RWPE2 (cell line): ENCODE measurements around the gene EGFLAM.

Experiments used
- ATAC-seq: fragments of 200-7000 bp; cut with Tn5 transposase; 3 replicates; pipeline ENCODE4 v1.9.1; 2021; ENCODE audit warnings: low read depth
- DNase-seq: peaks from one replicate; pipeline ENCODE4 v3.0.0-alpha.2; 2020; ENCODE audit warnings: low spot score
- H3K27ac ChIP-seq: fragments of 450-650 bp; 2 replicates; pipeline ENCODE4 v1.5.1; 2017; ENCODE audit warnings: mild to moderate bottlenecking; ENCODE audit not compliant: poor library complexity, severe bottlenecking
- H3K27me3 ChIP-seq: fragments of 250-450 bp; sonication (Bioruptor Pico); 2 replicates; pipeline ENCODE4 v1.5.1; 2021; ENCODE audit warnings: mild to moderate bottlenecking, moderate library complexity; ENCODE audit not compliant: insufficient read depth, poor library complexity, severe bottlenecking
- H3K36me3 ChIP-seq: fragments of 250-450 bp; sonication (Bioruptor Pico); 2 replicates; pipeline ENCODE4 v1.5.1; 2020; ENCODE audit warnings: low read depth, mild to moderate bottlenecking, moderate library complexity
- H3K4me1 ChIP-seq: fragments of 250-450 bp; sonication (Bioruptor Pico); 2 replicates; pipeline ENCODE4 v1.5.1; 2021; ENCODE audit warnings: mild to moderate bottlenecking, moderate library complexity; ENCODE audit not compliant: insufficient read depth, poor library complexity, severe bottlenecking
- H3K4me3 ChIP-seq: fragments of 250-450 bp; sonication (Bioruptor Pico); 2 replicates; pipeline ENCODE4 v1.5.1; 2021; ENCODE audit warnings: mild to moderate bottlenecking, moderate library complexity; ENCODE audit not compliant: severe bottlenecking
- H3K9me3 ChIP-seq: fragments of 250-450 bp; sonication (Bioruptor Pico); 2 replicates; pipeline ENCODE4 v1.5.1; 2021; ENCODE audit warnings: mild to moderate bottlenecking, moderate library complexity; ENCODE audit not compliant: severe bottlenecking
- CTCF ChIP-seq: fragments of 450-650 bp; IDR thresholded peaks from one replicate; pipeline ENCODE4 v1.5.1; 2017; ENCODE audit warnings: mild to moderate bottlenecking, moderate library complexity; ENCODE audit not compliant: poor library complexity, severe bottlenecking

The EGFLAM gene

GRCh38 chr5:38253759-38254158 is 4.6 kb upstream of the EGFLAM start:
- DNase-seq (no peak), ATAC-seq (no peak)
- TF ChIP-seq CTCF, result no peak
- Histone ChIP-seq H3K9me3 (no peaks in the 10 kb centered on the region), H3K27me3 (peaks cover 74% of the 10 kb centered on the region), H3K4me3 (no peak overlapping the region), H3K4me1 (no peaks in the 10 kb centered on the region), H3K36me3 (no peaks in the 10 kb centered on the region), H3K27ac (no peak overlapping the region)

- peaks cover 96% of the 10 kb centered on the region for H3K27me3 ChIP-seq
- DNase-seq, result no peak
- H3K9me3 ChIP-seq, result no peaks in the 10 kb centered on the region
- no peaks in the 10 kb centered on the region for H3K4me1 ChIP-seq
- H3K4me3 ChIP-seq, result no peak overlapping the region
- no peak for ATAC-seq
- no peak for TF ChIP-seq CTCF
- no peaks in the 10 kb centered on the region for H3K36me3 ChIP-seq
- H3K27ac ChIP-seq, result no peak overlapping the region
Measured at GRCh38 chr5:38257308-38258041, 884 bp upstream of the EGFLAM start.

- no peak overlapping the region for H3K27ac ChIP-seq
- no peaks in the 10 kb centered on the region for H3K4me1 ChIP-seq
- no peaks in the 10 kb centered on the region for H3K9me3 ChIP-seq
- ATAC-seq (no peak), DNase-seq (no peak)
- H3K27me3 ChIP-seq, result peaks cover 98% of the 10 kb centered on the region
- no peak overlapping the region for H3K4me3 ChIP-seq
- no peak for TF ChIP-seq CTCF
- H3K36me3 ChIP-seq, result no peaks in the 10 kb centered on the region
Measured at GRCh38 chr5:38258042-38258318, 379 bp upstream of the EGFLAM start.

- Histone ChIP-seq H3K9me3 (no peaks in the 10 kb centered on the region), H3K27me3 (peaks cover 98% of the 10 kb centered on the region), H3K27ac (no peak overlapping the region), H3K36me3 (no peaks in the 10 kb centered on the region), H3K4me3 (no peak overlapping the region), H3K4me1 (no peaks in the 10 kb centered on the region)
- no peak for DNase-seq
- peak; percentile 5 for TF ChIP-seq CTCF
- ATAC-seq, result peak; percentile 40; the same call in 2 of the 3 replicates
Measured at GRCh38 chr5:38259062-38259808, 876 bp downstream of the EGFLAM start.

- Histone ChIP-seq H3K4me1 (no peaks in the 10 kb centered on the region), H3K36me3 (no peaks in the 10 kb centered on the region), H3K9me3 (no peaks in the 10 kb centered on the region), H3K4me3 (no peak overlapping the region), H3K27ac (no peak overlapping the region), H3K27me3 (peaks cover 98% of the 10 kb centered on the region)
- ATAC-seq (no peak), DNase-seq (no peak)
- TF ChIP-seq CTCF, result no peak
Measured at GRCh38 chr5:38259809-38260160, 1.4 kb downstream of the EGFLAM start.
